GM21381 (cell line): ENCODE measurements around the gene MAPK10.

Experiments
- ATAC-seq: cut with Tn5 transposase; IDR thresholded peaks from one replicate; pipeline ENCODE4 v1.9.1; 2021; ENCODE audit warnings: mild to moderate bottlenecking, moderate library complexity; ENCODE audit not compliant: unreplicated experiment

The MAPK10 gene

GRCh38 chr4:86280246-86280645 lies 79.6 kb downstream of the MAPK10 start:
- no peak for ATAC-seq

GRCh38 chr4:86279293-86279960 lies 80.4 kb downstream of the MAPK10 start:
- ATAC-seq, result no peak

- ATAC-seq, result no peak
Measured at GRCh38 chr4:86278126-86278525, 81.7 kb downstream of the MAPK10 start.

- ATAC-seq, result no peak
Measured at GRCh38 chr4:86274642-86275041, 85.2 kb downstream of the MAPK10 start.

GRCh38 chr4:86272669-86273068 lies 87.2 kb downstream of the MAPK10 start:
- no peak for ATAC-seq

- ATAC-seq, result no peak
Measured at GRCh38 chr4:86271057-86271456, 88.8 kb downstream of the MAPK10 start.

GRCh38 chr4:86269354-86269753 lies 90.5 kb downstream of the MAPK10 start:
- ATAC-seq, result no peak

- ATAC-seq, result no peak
Measured at GRCh38 chr4:86264241-86264640, 95.6 kb downstream of the MAPK10 start.

- ATAC-seq, result no peak
Measured at GRCh38 chr4:86261636-86262035, 98.2 kb downstream of the MAPK10 start.

GRCh38 chr4:86256086-86256485 lies 103.8 kb downstream of the MAPK10 start:
- no peak for ATAC-seq

- ATAC-seq, result no peak
Measured at GRCh38 chr4:86250619-86251018, 109.2 kb downstream of the MAPK10 start.

- ATAC-seq, result no peak
Measured at GRCh38 chr4:86250006-86250405, 109.8 kb downstream of the MAPK10 start.

GRCh38 chr4:86249074-86249473 lies 110.8 kb downstream of the MAPK10 start:
- no peak for ATAC-seq

GRCh38 chr4:86247906-86248305 lies 111.9 kb downstream of the MAPK10 start:
- no peak for ATAC-seq

GRCh38 chr4:86247320-86247719 lies 112.5 kb downstream of the MAPK10 start:
- no peak for ATAC-seq

- ATAC-seq, result no peak
Measured at GRCh38 chr4:86243750-86244149, 116.1 kb downstream of the MAPK10 start.

- no peak for ATAC-seq
Measured at GRCh38 chr4:86242677-86243076, 117.2 kb downstream of the MAPK10 start.

GRCh38 chr4:86235549-86235948 lies 124.3 kb downstream of the MAPK10 start:
- no peak for ATAC-seq

- no peak for ATAC-seq
Measured at GRCh38 chr4:86233681-86234080, 126.2 kb downstream of the MAPK10 start.

GRCh38 chr4:86233090-86233489 lies 126.8 kb downstream of the MAPK10 start:
- no peak for ATAC-seq

- ATAC-seq, result no peak
Measured at GRCh38 chr4:86223472-86223871, 136.4 kb downstream of the MAPK10 start.

GRCh38 chr4:86221002-86221401 lies 138.9 kb downstream of the MAPK10 start:
- ATAC-seq, result no peak

GRCh38 chr4:86220121-86220520 lies 139.7 kb downstream of the MAPK10 start:
- ATAC-seq, result no peak
